ENCODE results near the gene YES1. TPM values are rescaled to one million over a fixed set of nuclear protein-coding genes. Genes with fewer than 3 reads are reported as not detected.

The YES1 gene
- 10 to 100 TPM; 36.9 to 41.9 TPM for total RNA-seq
- 10 to 100 TPM; 55.4 to 69.9 (median 62.8) TPM for polyA plus RNA-seq (ENCODE audit: insufficient read length in 6 of 6)
- long read RNA-seq, donor 1, full-length matches to known transcripts = 13 of 38 reads
- long read RNA-seq, donor 1, partial matches to known transcripts = 25 of 38 reads
- long read RNA-seq, donor 1, other reads (novel, unspliced or antisense) = 0 of 38 reads
- long read RNA-seq, donor 2, full-length matches to known transcripts = 9 of 23 reads
- long read RNA-seq, donor 2, partial matches to known transcripts = 14 of 23 reads
- long read RNA-seq, donor 2, other reads (novel, unspliced or antisense) = 0 of 23 reads
- long read RNA-seq, donor 3, full-length matches to known transcripts = 10 of 16 reads
- long read RNA-seq, donor 3, partial matches to known transcripts = 6 of 16 reads
- long read RNA-seq, donor 3, other reads (novel, unspliced or antisense) = 0 of 16 reads
- long read RNA-seq, donor 4, full-length matches to known transcripts = 1 of 1 reads
- long read RNA-seq, donor 4, partial matches to known transcripts = 0 of 1 reads
- long read RNA-seq, donor 4, other reads (novel, unspliced or antisense) = 0 of 1 reads
- long read RNA-seq, donor 5, full-length matches to known transcripts = 11 of 21 reads
- long read RNA-seq, donor 5, partial matches to known transcripts = 10 of 21 reads
- long read RNA-seq, donor 5, other reads (novel, unspliced or antisense) = 0 of 21 reads
- long read RNA-seq, donor 6, full-length matches to known transcripts = 6 of 14 reads
- long read RNA-seq, donor 6, partial matches to known transcripts = 8 of 14 reads
- long read RNA-seq, donor 6, other reads (novel, unspliced or antisense) = 0 of 14 reads
- long read RNA-seq, donor 7, full-length matches to known transcripts = 5 of 10 reads
- long read RNA-seq, donor 7, partial matches to known transcripts = 5 of 10 reads
- long read RNA-seq, donor 7, other reads (novel, unspliced or antisense) = 0 of 10 reads
- long read RNA-seq, donor 8, full-length matches to known transcripts = 17 of 17 reads
- long read RNA-seq, donor 8, partial matches to known transcripts = 0 of 17 reads
- long read RNA-seq, donor 8, other reads (novel, unspliced or antisense) = 0 of 17 reads
- long read RNA-seq, donor 9, full-length matches to known transcripts = 1 of 1 reads
- long read RNA-seq, donor 9, partial matches to known transcripts = 0 of 1 reads
- long read RNA-seq, donor 9, other reads (novel, unspliced or antisense) = 0 of 1 reads
- long read RNA-seq, donor 10, partial matches to known transcripts = 0 of 1 reads
- long read RNA-seq, donor 10, other reads (novel, unspliced or antisense) = 1 of 1 reads
- long read RNA-seq, donor 11 = 0 reads
- long read RNA-seq, donor 12, full-length matches to known transcripts = 6 of 12 reads
- long read RNA-seq, donor 12, partial matches to known transcripts = 6 of 12 reads
- long read RNA-seq, donor 12, other reads (novel, unspliced or antisense) = 0 of 12 reads

DNA sequence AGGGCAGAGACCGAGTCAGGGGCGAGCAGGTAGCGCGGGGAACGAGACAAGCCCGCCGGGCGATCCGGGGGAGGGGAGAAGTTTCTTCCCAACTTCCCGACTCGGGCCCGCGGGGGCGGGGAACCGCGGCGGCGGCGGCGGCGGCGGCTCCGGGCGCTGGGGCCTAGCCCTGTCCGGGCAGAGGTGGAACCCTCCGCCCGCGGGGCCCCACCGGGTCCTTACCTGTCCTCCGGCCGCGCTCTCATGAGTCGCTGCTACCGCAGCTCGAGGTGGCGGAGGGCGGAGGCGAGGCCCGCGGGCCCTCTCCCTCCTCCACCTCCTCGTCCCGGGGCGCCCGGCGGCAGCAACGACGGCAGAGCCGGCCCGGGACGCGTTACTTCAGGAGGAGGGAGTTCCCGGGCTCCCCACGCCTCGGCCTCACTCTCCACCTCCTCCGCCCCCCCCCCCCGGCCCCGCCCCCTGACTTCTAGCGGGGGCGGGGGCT is at the start of gene YES1:
Gene YES1 (minus strand): TSS at position 351 of the 484 bp plus-strand sequence. CDS start 55,415 bp downstream, outside the sequence.
- peaks cover 0 to 87% of the 10 kb centered on the region in 2 donors for H3K27me3 ChIP-seq
- TF ChIP-seq CTCF (IDR thresholded peaks at IDR 0.05) = no peak
- intact Hi-C loops (cut with DNase I) = no loop called here
- H3K4me3 ChIP-seq = peak within 1 kb of the TSS; percentile 51 to 69
- H3K27ac ChIP-seq = peak within 1 kb of the TSS; percentile 90 to 94
- no peaks in the 10 kb centered on the region for H3K9me3 ChIP-seq
- peaks cover 0 to 42% of the 10 kb centered on the region in 2 donors for H3K4me1 ChIP-seq
- ATAC-seq (peak; percentile 94), DNase-seq (peak in 2 of 4 donors; percentile 72 to 89)
- no peaks in the 10 kb centered on the region for H3K36me3 ChIP-seq

DNA sequence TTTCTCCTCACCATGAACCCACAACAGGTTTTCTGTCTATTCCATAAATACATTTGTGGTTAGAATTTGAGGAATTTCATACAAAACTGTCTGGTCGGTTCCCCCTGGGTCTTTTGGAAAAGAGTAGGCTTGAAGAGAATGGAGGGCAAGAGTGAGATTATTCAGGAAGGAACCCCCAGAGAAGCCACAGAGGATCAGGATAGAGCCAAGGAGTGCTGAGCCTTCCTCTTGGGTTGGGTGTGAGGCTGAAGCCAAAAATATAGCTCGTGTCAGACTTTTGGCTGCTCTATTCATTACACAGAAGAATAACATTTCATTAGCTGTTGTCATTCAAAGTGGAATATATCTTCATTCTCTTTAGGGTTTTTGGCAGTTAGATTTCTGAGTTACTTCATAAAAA is 45.9 kb upstream of the YES1 start:
- H3K27me3 ChIP-seq = no peaks in the 10 kb centered on the region
- no peak for TF ChIP-seq CTCF (IDR thresholded peaks at IDR 0.05)
- no peak for ATAC-seq

DNA sequence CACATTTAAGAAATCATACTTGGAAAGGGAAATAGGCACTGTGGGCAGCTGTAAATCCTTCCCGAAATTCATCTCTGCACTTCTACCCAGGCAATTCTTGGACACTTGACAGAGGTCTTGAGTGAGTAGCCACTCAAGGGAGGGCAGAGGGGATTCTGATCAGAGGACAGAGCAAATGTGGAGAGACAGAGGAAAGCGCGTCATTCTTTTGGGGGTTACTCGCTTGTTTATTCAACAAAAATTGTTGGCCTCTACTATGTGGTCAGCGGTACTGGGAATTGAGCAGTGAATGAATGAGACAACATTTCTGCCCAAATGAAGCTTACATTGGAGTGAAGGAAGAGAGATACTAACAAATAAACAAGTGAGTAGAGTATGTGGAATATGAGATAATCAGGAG is 41.4 kb upstream of the YES1 start:
- Histone ChIP-seq H3K4me3 (no peak overlapping the region), H3K27ac (no peak overlapping the region), H3K9me3 (no peaks in the 10 kb centered on the region), H3K4me1 (no peaks in the 10 kb centered on the region), H3K27me3 (no peaks in the 10 kb centered on the region), H3K36me3 (no peaks in the 10 kb centered on the region)
- no peak for TF ChIP-seq CTCF (IDR thresholded peaks at IDR 0.05)
- ATAC-seq (no peak), DNase-seq (no peak)
- intact Hi-C loops (cut with DNase I) = no loop called here

More for the DNA sequence above, 45.9 kb upstream of the YES1 start:
- intact Hi-C loops (cut with DNase I) = no loop called here
- H3K36me3 ChIP-seq = no peaks in the 10 kb centered on the region
- DNase-seq = no peak
- no peaks in the 10 kb centered on the region for H3K9me3 ChIP-seq
- H3K4me3 ChIP-seq = no peak overlapping the region
- H3K27ac ChIP-seq = no peak overlapping the region
- H3K4me1 ChIP-seq = no peaks in the 10 kb centered on the region

GRCh38 chr18:850960-851359 is 38.9 kb upstream of the YES1 start:
- no peak for ATAC-seq
- no peaks in the 10 kb centered on the region for H3K4me1 ChIP-seq
- H3K9me3 ChIP-seq = no peaks in the 10 kb centered on the region
- H3K4me3 ChIP-seq = no peak overlapping the region
- H3K27me3 ChIP-seq = no peaks in the 10 kb centered on the region
- intact Hi-C loops (cut with DNase I) = no loop called here
- H3K36me3 ChIP-seq = no peaks in the 10 kb centered on the region
- DNase-seq = no peak
- TF ChIP-seq CTCF (IDR thresholded peaks at IDR 0.05) = no peak
- no peak overlapping the region for H3K27ac ChIP-seq

All from left lung (tissue), 14 donors.